GM23338 (cell line): Measurements from ENCODE around the gene RAD51B. TPM values are rescaled to one million over a fixed set of nuclear protein-coding genes. Genes with fewer than 3 reads are reported as not detected.

Experiments used
- ATAC-seq: fragments of 200-7000 bp; cut with Tn5 transposase; 3 replicates; pipeline ENCODE4 v1.9.1; 2020
- DNase-seq: peaks from one replicate; pipeline ENCODE4 v3.0.0-alpha.2; 2015; ENCODE audit warnings: low spot score
- H2AFZ ChIP-seq: fragments of 200-600 bp; sonication (generic); 2 replicates; pipeline ENCODE4 v1.8.0; 2016; ENCODE audit warnings: antibody characterized with exemption, mild to moderate bottlenecking, moderate library complexity
- H3F3A ChIP-seq: fragments of 200-600 bp; sonication (generic); replicated peaks from 2 replicates; pipeline ENCODE4 v1.8.0; 2017; ENCODE audit warnings: antibody characterized with exemption, mixed run types, low read depth
- H3K27ac ChIP-seq: fragments of 200-600 bp; sonication (generic); 2 replicates; pipeline ENCODE4 v1.6.1; 2016; ENCODE audit warnings: low read depth
- H3K27me3 ChIP-seq: fragments of 200-600 bp; sonication (generic); 2 replicates; pipeline ENCODE4 v1.8.0; 2016; ENCODE audit warnings: mild to moderate bottlenecking, mixed run types, moderate library complexity; ENCODE audit not compliant: insufficient read depth
- H3K36me3 ChIP-seq: fragments of 200-600 bp; sonication (generic); 2 replicates; pipeline ENCODE4 v1.8.0; 2016; ENCODE audit warnings: mild to moderate bottlenecking; ENCODE audit not compliant: insufficient read depth
- H3K4me1 ChIP-seq: fragments of 200-600 bp; sonication (generic); 2 replicates; pipeline ENCODE4 v1.8.0; 2016; ENCODE audit warnings: mild to moderate bottlenecking, moderate library complexity; ENCODE audit not compliant: insufficient read depth
- H3K4me2 ChIP-seq: fragments of 200-600 bp; sonication (generic); 2 replicates; pipeline ENCODE4 v1.7.1; 2017; ENCODE audit warnings: mixed run types
- H3K4me3 ChIP-seq: fragments of 200-600 bp; sonication (generic); 2 replicates; pipeline ENCODE4 v1.6.1; 2016; ENCODE audit warnings: mixed run types
- H3K79me2 ChIP-seq: fragments of 200-600 bp; sonication (generic); replicated peaks from 2 replicates; pipeline ENCODE4 v1.8.0; 2017; ENCODE audit warnings: mild to moderate bottlenecking; ENCODE audit not compliant: insufficient read depth
- H3K9me2 ChIP-seq: fragments of 200-600 bp; sonication (generic); 2 replicates; pipeline ENCODE4 v1.8.0; 2017; ENCODE audit not compliant: insufficient read depth
- H4K20me1 ChIP-seq: fragments of 200-600 bp; sonication (generic); replicated peaks from 2 replicates; pipeline ENCODE4 v1.8.0; 2017; ENCODE audit warnings: mild to moderate bottlenecking; ENCODE audit not compliant: insufficient read depth
- H3K27ac Mint-ChIP-seq: 2 replicates; pipeline ENCODE4 v1.8.0; 2020; ENCODE audit warnings: inconsistent platforms, mild to moderate bottlenecking, moderate library complexity, mixed read lengths
- H3K27me3 Mint-ChIP-seq: 3 replicates; pipeline ENCODE4 v1.8.0; 2022; ENCODE audit warnings: low read depth, mild to moderate bottlenecking, moderate library complexity, mixed read lengths, inconsistent platforms; ENCODE audit not compliant: insufficient read depth, poor library complexity
- H3K36me3 Mint-ChIP-seq: 3 replicates; pipeline ENCODE4 v1.8.0; 2021; ENCODE audit warnings: low read depth, mild to moderate bottlenecking, inconsistent platforms, moderate library complexity, mixed read lengths
- H3K4me1 Mint-ChIP-seq: 3 replicates; pipeline ENCODE4 v1.8.0; 2020; ENCODE audit warnings: mild to moderate bottlenecking, inconsistent platforms, mixed read lengths
- H3K4me3 Mint-ChIP-seq: 3 replicates; pipeline ENCODE4 v1.8.0; 2021; ENCODE audit warnings: moderate library complexity, mild to moderate bottlenecking, inconsistent platforms, mixed read lengths
- H3K9me3 Mint-ChIP-seq: 3 replicates; pipeline ENCODE4 v1.8.0; 2020; ENCODE audit warnings: moderate library complexity, mild to moderate bottlenecking, inconsistent platforms, mixed read lengths
- EZH2 ChIP-seq: fragments of 200-600 bp; sonication (generic); IDR thresholded peaks from one replicate; pipeline ENCODE4 v1.8.0; 2017; ENCODE audit warnings: antibody characterized with exemption, mild to moderate bottlenecking, low read depth; ENCODE audit not compliant: unreplicated experiment
- EZH2phosphoT487 ChIP-seq: fragments of 200-600 bp; sonication (generic); IDR thresholded peaks from one replicate; pipeline ENCODE4 v1.8.1; 2018; ENCODE audit warnings: antibody characterized with exemption; ENCODE audit not compliant: unreplicated experiment
- polyA plus RNA-seq: library from polyadenylated mRNA; unstranded; fragments of >200 nt; fragmentation: Nextera tagmentation; extraction: Ambion mirVana; gene quantifications from 2 replicates; pipeline ENCODE4 v1.2.1, GENCODE V29; 2016
- total RNA-seq: library from RNA; depleted of rRNA; stranded (reverse); fragments of >200 nt; shearing (Covaris generic); gene quantifications from 2 replicates; pipeline ENCODE4 v1.2.3, GENCODE V29; 2014
- TF ChIP-seq, protein P1 (sequence below): fragments of 250-450 bp; sonication (Bioruptor Pico); IDR thresholded peaks from 2 replicates; pipeline ENCODE4 v1.5.0; 2020; ENCODE audit warnings: mild to moderate bottlenecking, moderate library complexity
- TF ChIP-seq, protein P2 (sequence below), 2 experiments: fragments of 200-600 bp in 1 of 2; sonication (generic) in 1 of 2; conservative IDR thresholded peaks; 2 replicates each; pipeline versions ENCODE4 v1.5.1 to v1.6.1; 2016 to 2017; ENCODE audit warnings: antibody characterized with exemption in 2 of 2, low read depth in 2 of 2, mild to moderate bottlenecking in 2 of 2, moderate library complexity in 1 of 2

RAD51B gene
- total and polyA plus RNA-seq, 2 experiments from 2014 or later, result 15.7 to 29.1 TPM

DNA sequence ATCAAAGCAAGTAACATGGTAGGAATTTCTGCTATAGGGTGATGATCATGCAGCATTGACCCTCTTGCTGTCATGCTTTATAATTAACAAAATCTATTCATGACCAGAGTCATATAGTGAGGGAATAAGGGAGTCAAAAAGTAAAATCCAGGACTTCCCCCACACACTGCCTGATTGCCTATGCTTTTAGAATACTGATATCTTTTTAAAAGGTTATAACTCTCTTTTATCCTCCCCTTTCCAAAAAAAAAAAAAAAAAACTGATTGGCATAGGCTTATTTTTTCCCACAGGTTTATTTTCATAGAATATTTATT is 921.9 kb downstream of the RAD51B start (continued):
- TF ChIP-seq, protein P1, sequence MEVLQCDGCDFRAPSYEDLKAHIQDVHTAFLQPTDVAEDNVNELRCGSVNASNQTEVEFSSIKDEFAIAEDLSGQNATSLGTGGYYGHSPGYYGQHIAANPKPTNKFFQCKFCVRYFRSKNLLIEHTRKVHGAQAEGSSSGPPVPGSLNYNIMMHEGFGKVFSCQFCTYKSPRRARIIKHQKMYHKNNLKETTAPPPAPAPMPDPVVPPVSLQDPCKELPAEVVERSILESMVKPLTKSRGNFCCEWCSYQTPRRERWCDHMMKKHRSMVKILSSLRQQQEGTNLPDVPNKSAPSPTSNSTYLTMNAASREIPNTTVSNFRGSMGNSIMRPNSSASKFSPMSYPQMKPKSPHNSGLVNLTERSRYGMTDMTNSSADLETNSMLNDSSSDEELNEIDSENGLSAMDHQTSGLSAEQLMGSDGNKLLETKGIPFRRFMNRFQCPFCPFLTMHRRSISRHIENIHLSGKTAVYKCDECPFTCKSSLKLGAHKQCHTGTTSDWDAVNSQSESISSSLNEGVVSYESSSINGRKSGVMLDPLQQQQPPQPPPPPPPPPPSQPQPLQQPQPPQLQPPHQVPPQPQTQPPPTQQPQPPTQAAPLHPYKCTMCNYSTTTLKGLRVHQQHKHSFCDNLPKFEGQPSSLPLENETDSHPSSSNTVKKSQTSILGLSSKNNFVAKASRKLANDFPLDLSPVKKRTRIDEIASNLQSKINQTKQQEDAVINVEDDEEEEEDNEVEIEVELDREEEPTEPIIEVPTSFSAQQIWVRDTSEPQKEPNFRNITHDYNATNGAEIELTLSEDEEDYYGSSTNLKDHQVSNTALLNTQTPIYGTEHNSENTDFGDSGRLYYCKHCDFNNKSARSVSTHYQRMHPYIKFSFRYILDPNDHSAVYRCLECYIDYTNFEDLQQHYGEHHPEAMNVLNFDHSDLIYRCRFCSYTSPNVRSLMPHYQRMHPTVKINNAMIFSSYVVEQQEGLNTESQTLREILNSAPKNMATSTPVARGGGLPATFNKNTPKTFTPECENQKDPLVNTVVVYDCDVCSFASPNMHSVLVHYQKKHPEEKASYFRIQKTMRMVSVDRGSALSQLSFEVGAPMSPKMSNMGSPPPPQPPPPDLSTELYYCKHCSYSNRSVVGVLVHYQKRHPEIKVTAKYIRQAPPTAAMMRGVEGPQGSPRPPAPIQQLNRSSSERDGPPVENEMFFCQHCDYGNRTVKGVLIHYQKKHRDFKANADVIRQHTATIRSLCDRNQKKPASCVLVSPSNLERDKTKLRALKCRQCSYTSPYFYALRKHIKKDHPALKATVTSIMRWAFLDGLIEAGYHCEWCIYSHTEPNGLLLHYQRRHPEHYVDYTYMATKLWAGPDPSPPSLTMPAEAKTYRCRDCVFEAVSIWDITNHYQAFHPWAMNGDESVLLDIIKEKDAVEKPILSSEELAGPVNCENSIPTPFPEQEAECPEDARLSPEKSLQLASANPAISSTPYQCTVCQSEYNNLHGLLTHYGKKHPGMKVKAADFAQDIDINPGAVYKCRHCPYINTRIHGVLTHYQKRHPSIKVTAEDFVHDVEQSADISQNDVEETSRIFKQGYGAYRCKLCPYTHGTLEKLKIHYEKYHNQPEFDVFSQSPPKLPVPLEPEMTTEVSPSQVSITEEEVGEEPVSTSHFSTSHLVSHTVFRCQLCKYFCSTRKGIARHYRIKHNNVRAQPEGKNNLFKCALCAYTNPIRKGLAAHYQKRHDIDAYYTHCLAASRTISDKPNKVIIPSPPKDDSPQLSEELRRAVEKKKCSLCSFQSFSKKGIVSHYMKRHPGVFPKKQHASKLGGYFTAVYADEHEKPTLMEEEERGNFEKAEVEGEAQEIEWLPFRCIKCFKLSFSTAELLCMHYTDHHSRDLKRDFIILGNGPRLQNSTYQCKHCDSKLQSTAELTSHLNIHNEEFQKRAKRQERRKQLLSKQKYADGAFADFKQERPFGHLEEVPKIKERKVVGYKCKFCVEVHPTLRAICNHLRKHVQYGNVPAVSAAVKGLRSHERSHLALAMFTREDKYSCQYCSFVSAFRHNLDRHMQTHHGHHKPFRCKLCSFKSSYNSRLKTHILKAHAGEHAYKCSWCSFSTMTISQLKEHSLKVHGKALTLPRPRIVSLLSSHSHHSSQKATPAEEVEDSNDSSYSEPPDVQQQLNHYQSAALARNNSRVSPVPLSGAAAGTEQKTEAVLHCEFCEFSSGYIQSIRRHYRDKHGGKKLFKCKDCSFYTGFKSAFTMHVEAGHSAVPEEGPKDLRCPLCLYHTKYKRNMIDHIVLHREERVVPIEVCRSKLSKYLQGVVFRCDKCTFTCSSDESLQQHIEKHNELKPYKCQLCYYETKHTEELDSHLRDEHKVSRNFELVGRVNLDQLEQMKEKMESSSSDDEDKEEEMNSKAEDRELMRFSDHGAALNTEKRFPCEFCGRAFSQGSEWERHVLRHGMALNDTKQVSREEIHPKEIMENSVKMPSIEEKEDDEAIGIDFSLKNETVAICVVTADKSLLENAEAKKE (CRISPR knock-in tag), result no peak

DNA sequence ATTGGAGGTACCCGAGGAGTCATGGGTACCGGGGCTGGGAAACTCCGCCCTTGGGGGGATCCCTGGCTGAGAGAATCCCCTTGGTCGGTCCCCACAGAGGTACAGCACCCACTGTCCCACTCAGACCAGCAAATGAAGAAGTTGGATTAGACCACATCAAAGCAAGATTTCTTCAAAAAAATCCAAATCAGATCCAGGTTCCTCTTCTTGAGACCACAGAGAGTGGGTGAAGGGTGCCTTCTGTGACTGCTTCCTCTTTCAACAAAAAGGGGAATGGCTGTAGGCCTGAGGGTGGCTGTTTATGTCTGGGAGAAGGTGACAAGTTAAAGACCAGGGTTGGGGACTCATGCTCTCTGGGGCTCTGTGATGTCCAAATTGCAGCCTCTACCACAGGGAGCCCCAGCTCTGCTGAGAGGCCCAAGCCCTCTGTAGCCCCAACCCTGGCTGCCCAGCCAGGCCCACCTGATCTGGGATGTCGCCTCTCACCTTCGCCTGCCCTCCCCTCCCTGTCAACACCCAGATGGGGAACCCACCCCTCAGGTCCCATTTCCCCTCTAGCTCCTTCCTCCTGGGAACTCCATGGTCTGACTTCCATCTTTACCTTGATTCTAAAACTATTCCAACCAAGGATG is 922.4 kb downstream of the RAD51B start:
- ATAC-seq (no peak), DNase-seq (no peak)
- H2AFZ ChIP-seq, result no peak overlapping the region
- H3K4me3 ChIP-seq, result no peak overlapping the region
- H3K27ac ChIP-seq, result no peak overlapping the region
- TF ChIP-seq EZH2 (no peak), EZH2phosphoT487 (no peak)
- TF ChIP-seq, protein P2, sequence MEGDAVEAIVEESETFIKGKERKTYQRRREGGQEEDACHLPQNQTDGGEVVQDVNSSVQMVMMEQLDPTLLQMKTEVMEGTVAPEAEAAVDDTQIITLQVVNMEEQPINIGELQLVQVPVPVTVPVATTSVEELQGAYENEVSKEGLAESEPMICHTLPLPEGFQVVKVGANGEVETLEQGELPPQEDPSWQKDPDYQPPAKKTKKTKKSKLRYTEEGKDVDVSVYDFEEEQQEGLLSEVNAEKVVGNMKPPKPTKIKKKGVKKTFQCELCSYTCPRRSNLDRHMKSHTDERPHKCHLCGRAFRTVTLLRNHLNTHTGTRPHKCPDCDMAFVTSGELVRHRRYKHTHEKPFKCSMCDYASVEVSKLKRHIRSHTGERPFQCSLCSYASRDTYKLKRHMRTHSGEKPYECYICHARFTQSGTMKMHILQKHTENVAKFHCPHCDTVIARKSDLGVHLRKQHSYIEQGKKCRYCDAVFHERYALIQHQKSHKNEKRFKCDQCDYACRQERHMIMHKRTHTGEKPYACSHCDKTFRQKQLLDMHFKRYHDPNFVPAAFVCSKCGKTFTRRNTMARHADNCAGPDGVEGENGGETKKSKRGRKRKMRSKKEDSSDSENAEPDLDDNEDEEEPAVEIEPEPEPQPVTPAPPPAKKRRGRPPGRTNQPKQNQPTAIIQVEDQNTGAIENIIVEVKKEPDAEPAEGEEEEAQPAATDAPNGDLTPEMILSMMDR (conservative IDR thresholded peaks at IDR 0.05; ENCODE audit: low read depth in 2 of 2), result no peak
- H3K79me2 ChIP-seq, result no peaks in the 10 kb centered on the region
- no peaks in the 10 kb centered on the region for H3K27me3 ChIP-seq
- no peaks in the 10 kb centered on the region for H3K36me3 ChIP-seq
- no peaks in the 10 kb centered on the region for H3K9me2 ChIP-seq
- H3K4me1 ChIP-seq, result no peaks in the 10 kb centered on the region; the same call in none of the 2 replicates
- peaks cover 9% of the 10 kb centered on the region; the same call in 2 of the 3 replicates for H3K4me1 Mint-ChIP-seq
- no peak overlapping the region for H3K4me3 Mint-ChIP-seq
- peaks cover 8% of the 10 kb centered on the region; the same call in 2 of the 3 replicates for H3K9me3 Mint-ChIP-seq
- H3K36me3 Mint-ChIP-seq, result no peaks in the 10 kb centered on the region; the same call in 2 of the 3 replicates
- H3K4me2 ChIP-seq, result no peak overlapping the region
- no peak overlapping the region for H3K27ac Mint-ChIP-seq
- H4K20me1 ChIP-seq, result no peaks in the 10 kb centered on the region
- no peaks in the 10 kb centered on the region for H3F3A ChIP-seq
- H3K27me3 Mint-ChIP-seq, result peaks cover 10% of the 10 kb centered on the region
